ENCODE results near the gene LRRC10.

GRCh38 chr12:69649529-69649928 is 38.8 kb upstream of the LRRC10 start:
- no peak for TF ChIP-seq CTCF (IDR thresholded peaks at IDR 0.05; ENCODE audit: poor library complexity, severe bottlenecking)
- TF ChIP-seq EP300 (conservative IDR thresholded peaks at IDR 0.05; ENCODE audit: poor library complexity, severe bottlenecking) = no peak
- no peak for TF ChIP-seq EZH2 (IDR thresholded peaks at IDR 0.05; ENCODE audit: borderline replicate concordance, insufficient read depth, low read length, poor library complexity, severe bottlenecking)
- no peak for TF ChIP-seq RAD21 (conservative IDR thresholded peaks at IDR 0.05)
- TF ChIP-seq REST (IDR thresholded peaks at IDR 0.05; ENCODE audit: borderline replicate concordance) = no peak
- TF ChIP-seq POLR2AphosphoS5 (IDR thresholded peaks at IDR 0.05) = no peak
